Muscle of leg (tissue), 11 donors: ENCODE measurements around the gene ADCY2. TPM values are rescaled to one million over a fixed set of nuclear protein-coding genes. Genes with fewer than 3 reads are reported as not detected.
A peak's percentile ranks its signal among the peaks of the same experiment; 100 is the strongest.

ENCODE experiments used
- DNase-seq: peaks from one replicate; pipeline ENCODE4 v3.0.0; 2013
- H3K27ac ChIP-seq: one replicate; pipeline ENCODE4 v1.5.1; 2013; ENCODE audit warnings: mild to moderate bottlenecking, low read length, control low read depth
- H3K27me3 ChIP-seq: one replicate; pipeline ENCODE4 v1.6.1; 2013; ENCODE audit warnings: low read length; ENCODE audit not compliant: control insufficient read depth, insufficient read depth
- H3K36me3 ChIP-seq: one replicate; pipeline ENCODE4 v1.6.1; 2013; ENCODE audit warnings: low read length; ENCODE audit not compliant: control insufficient read depth, insufficient read depth
- H3K4me1 ChIP-seq: one replicate; pipeline ENCODE4 v1.6.1; 2013; ENCODE audit warnings: low read length; ENCODE audit not compliant: control insufficient read depth, insufficient read depth
- H3K4me3 ChIP-seq: one replicate; pipeline ENCODE4 v1.5.1; 2013; ENCODE audit warnings: low read length, control low read depth
- H3K9me3 ChIP-seq: replicated peaks from 2 replicates; pipeline ENCODE4 v1.6.1; 2013; ENCODE audit warnings: low read depth, low read length; ENCODE audit not compliant: control insufficient read depth
- WGBS: methylation state at CpG from one replicate; pipeline ENCODE4 v1.1.5; 2013; ENCODE audit warnings: missing lambda C conversion rate; ENCODE audit not compliant: insufficient coverage; 5-methylcytosine and 5-hydroxymethylcytosine counted together
- polyA plus RNA-seq, 8 donors: library from polyadenylated mRNA; unstranded; fragments of 120-200 nt; gene quantifications; one replicate each; pipeline versions ENCODE4 v1.2.1 to v1.2.3, GENCODE V29; 2013; ENCODE audit warnings: inconsistent platforms in 1 of 8, low replicate concordance in 1 of 8; ENCODE audit not compliant: insufficient read length in 8 of 8, insufficient read depth in 1 of 8
- total RNA-seq: library from RNA; stranded (reverse); fragments of 120-200 nt; gene quantifications from one replicate; pipeline ENCODE4 v1.2.4, GENCODE V29; 2013

Gene ADCY2
- total and polyA plus RNA-seq, 9 donors = 17.5 to 45.9 (median 30.0) TPM

- Histone ChIP-seq H3K9me3 (no peaks in the 10 kb centered on the region), H3K4me3 (no peak overlapping the region), H3K36me3 (no peaks in the 10 kb centered on the region), H3K4me1 (no peaks in the 10 kb centered on the region), H3K27me3 (no peaks in the 10 kb centered on the region), H3K27ac (no peak overlapping the region)
- no CpG with 5 or more reads among the region's 7 CpGs for whole genome bisulfite sequencing
- peak; percentile 36 for DNase-seq
Measured at GRCh38 chr5:7576023-7576715, 180.2 kb downstream of the ADCY2 start.

GRCh38 chr5:7577381-7577780, 181.4 kb downstream of the ADCY2 start:
- H3K4me3 ChIP-seq = no peak overlapping the region
- no peak overlapping the region for H3K27ac ChIP-seq
- peak; percentile 3 for DNase-seq
- no CpG with 5 or more reads among the region's 2 CpGs for WGBS
- H3K36me3 ChIP-seq = no peaks in the 10 kb centered on the region
- no peaks in the 10 kb centered on the region for H3K4me1 ChIP-seq
- no peaks in the 10 kb centered on the region for H3K27me3 ChIP-seq
- H3K9me3 ChIP-seq = no peaks in the 10 kb centered on the region

- H3K4me1 ChIP-seq = no peaks in the 10 kb centered on the region
- no peak for DNase-seq
- H3K27me3 ChIP-seq = no peaks in the 10 kb centered on the region
- WGBS = no CpG with 5 or more reads among the region's 1 CpG
- no peaks in the 10 kb centered on the region for H3K9me3 ChIP-seq
- no peak overlapping the region for H3K4me3 ChIP-seq
- H3K27ac ChIP-seq = no peak overlapping the region
- no peaks in the 10 kb centered on the region for H3K36me3 ChIP-seq
Measured at GRCh38 chr5:7578071-7578470, 182.1 kb downstream of the ADCY2 start.

GRCh38 chr5:7584749-7585148, 188.8 kb downstream of the ADCY2 start:
- DNase-seq = no peak
- H3K27ac ChIP-seq = no peak overlapping the region
- no peaks in the 10 kb centered on the region for H3K36me3 ChIP-seq
- no peaks in the 10 kb centered on the region for H3K27me3 ChIP-seq
- H3K4me3 ChIP-seq = no peak overlapping the region
- no peaks in the 10 kb centered on the region for H3K4me1 ChIP-seq
- no CpG with 5 or more reads among the region's 2 CpGs for WGBS
- H3K9me3 ChIP-seq = no peaks in the 10 kb centered on the region

- no peak for DNase-seq
- H3K27me3 ChIP-seq = no peaks in the 10 kb centered on the region
- no peaks in the 10 kb centered on the region for H3K4me1 ChIP-seq
- H3K4me3 ChIP-seq = no peak overlapping the region
- no peak overlapping the region for H3K27ac ChIP-seq
- H3K36me3 ChIP-seq = no peaks in the 10 kb centered on the region
- no peaks in the 10 kb centered on the region for H3K9me3 ChIP-seq
- WGBS = no CpG with 5 or more reads among the region's 3 CpGs
Measured at GRCh38 chr5:7585807-7586206, 189.9 kb downstream of the ADCY2 start.

- Histone ChIP-seq H3K9me3 (no peaks in the 10 kb centered on the region), H3K27ac (no peak overlapping the region), H3K4me3 (no peak overlapping the region), H3K27me3 (no peaks in the 10 kb centered on the region), H3K4me1 (no peaks in the 10 kb centered on the region), H3K36me3 (no peaks in the 10 kb centered on the region)
- DNase-seq = no peak
- 87% methylated on average over 7 of the region's 12 CpGs for WGBS
Measured at GRCh38 chr5:7586480-7586879, 190.5 kb downstream of the ADCY2 start.

- Histone ChIP-seq H3K9me3 (no peaks in the 10 kb centered on the region), H3K27me3 (no peaks in the 10 kb centered on the region), H3K4me3 (no peak overlapping the region), H3K36me3 (no peaks in the 10 kb centered on the region), H3K27ac (no peak overlapping the region), H3K4me1 (no peaks in the 10 kb centered on the region)
- WGBS = 58% methylated on average over 5 of the region's 5 CpGs
- no peak for DNase-seq
Measured at GRCh38 chr5:7589800-7590199, 193.9 kb downstream of the ADCY2 start.

- DNase-seq = no peak
- WGBS = 38% methylated on average over 2 of the region's 6 CpGs
Measured at GRCh38 chr5:7592910-7593309, 197.0 kb downstream of the ADCY2 start.

GRCh38 chr5:7597059-7597642, 201.2 kb downstream of the ADCY2 start:
- Histone ChIP-seq H3K27ac (no peak overlapping the region), H3K36me3 (no peaks in the 10 kb centered on the region), H3K4me3 (no peak overlapping the region), H3K27me3 (no peaks in the 10 kb centered on the region), H3K9me3 (peaks cover 6% of the 10 kb centered on the region), H3K4me1 (no peaks in the 10 kb centered on the region)
- no peak for DNase-seq
- 36% methylated on average over 2 of the region's 6 CpGs for WGBS

More at GRCh38 chr5:7592910-7593309, 197.0 kb downstream of the ADCY2 start:
- no peaks in the 10 kb centered on the region for H3K9me3 ChIP-seq
- H3K4me3 ChIP-seq = no peak overlapping the region
- no peak overlapping the region for H3K27ac ChIP-seq
- no peaks in the 10 kb centered on the region for H3K27me3 ChIP-seq
- no peaks in the 10 kb centered on the region for H3K4me1 ChIP-seq
- H3K36me3 ChIP-seq = no peaks in the 10 kb centered on the region

GRCh38 chr5:7606840-7607465, 211.0 kb downstream of the ADCY2 start:
- Histone ChIP-seq H3K27me3 (no peaks in the 10 kb centered on the region), H3K9me3 (peaks cover 9% of the 10 kb centered on the region), H3K36me3 (no peaks in the 10 kb centered on the region), H3K4me1 (no peaks in the 10 kb centered on the region), H3K27ac (no peak overlapping the region), H3K4me3 (no peak overlapping the region)
- DNase-seq = no peak
- WGBS = 85% methylated on average over 2 of the region's 4 CpGs
